ENCODE data around the gene NME4.

Gene NME4

DNA sequence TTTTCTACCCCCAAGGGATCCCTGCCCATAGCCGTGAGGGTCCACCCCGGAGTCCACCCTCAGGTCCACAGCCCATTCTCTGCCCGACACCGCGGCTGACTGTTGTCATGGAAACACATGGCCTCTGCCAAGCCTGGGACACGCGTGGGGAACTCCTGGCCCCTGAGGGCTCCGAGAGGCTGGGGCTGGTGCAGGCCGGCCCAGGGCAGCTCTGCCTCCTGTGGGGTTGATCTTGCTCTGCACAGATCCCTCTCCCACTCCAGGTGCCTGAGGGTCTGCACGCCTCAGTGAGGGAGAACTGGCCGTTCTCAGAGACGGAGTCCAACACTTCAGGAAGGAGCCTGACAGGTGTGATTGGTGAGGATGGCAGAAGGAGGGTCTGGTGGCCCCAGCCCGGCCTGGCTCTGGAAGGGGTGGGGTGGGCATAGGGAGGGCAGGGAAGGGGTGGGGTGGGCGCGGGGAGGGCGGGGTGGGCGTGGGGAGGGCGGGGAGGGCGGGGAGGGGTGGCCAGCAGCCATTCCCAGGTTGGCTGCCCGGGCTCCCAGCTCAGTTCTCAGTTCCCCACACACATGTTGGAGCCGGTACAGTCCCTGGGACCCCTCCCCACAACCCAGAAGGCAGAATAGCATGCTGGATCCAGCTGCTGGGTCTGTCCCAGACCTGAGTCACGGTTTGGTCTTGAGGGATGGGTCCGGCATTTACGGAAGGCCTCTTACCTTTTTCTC, 33.1 kb upstream of the NME4 start:
- no peaks in the 10 kb centered on the region for H3K27me3 ChIP-seq (ENCODE audit: insufficient read depth, poor library complexity, severe bottlenecking)
- no peak overlapping the region for H3K4me3 ChIP-seq (replicated peaks; ENCODE audit: insufficient read depth, low read length)
- no peak for DNase-seq (ENCODE audit: low read depth in 1 of 2, low spot score in 1 of 2)
- TF ChIP-seq SPI1 (IDR thresholded peaks at IDR 0.05; ENCODE audit: borderline replicate concordance, low read depth) (no peak), POLR2AphosphoS5 (IDR thresholded peaks at IDR 0.05; ENCODE audit: low read depth) (no peak), GABPA (IDR thresholded peaks at IDR 0.05; ENCODE audit: low read depth) (no peak)
- TF ChIP-seq, protein P1, sequence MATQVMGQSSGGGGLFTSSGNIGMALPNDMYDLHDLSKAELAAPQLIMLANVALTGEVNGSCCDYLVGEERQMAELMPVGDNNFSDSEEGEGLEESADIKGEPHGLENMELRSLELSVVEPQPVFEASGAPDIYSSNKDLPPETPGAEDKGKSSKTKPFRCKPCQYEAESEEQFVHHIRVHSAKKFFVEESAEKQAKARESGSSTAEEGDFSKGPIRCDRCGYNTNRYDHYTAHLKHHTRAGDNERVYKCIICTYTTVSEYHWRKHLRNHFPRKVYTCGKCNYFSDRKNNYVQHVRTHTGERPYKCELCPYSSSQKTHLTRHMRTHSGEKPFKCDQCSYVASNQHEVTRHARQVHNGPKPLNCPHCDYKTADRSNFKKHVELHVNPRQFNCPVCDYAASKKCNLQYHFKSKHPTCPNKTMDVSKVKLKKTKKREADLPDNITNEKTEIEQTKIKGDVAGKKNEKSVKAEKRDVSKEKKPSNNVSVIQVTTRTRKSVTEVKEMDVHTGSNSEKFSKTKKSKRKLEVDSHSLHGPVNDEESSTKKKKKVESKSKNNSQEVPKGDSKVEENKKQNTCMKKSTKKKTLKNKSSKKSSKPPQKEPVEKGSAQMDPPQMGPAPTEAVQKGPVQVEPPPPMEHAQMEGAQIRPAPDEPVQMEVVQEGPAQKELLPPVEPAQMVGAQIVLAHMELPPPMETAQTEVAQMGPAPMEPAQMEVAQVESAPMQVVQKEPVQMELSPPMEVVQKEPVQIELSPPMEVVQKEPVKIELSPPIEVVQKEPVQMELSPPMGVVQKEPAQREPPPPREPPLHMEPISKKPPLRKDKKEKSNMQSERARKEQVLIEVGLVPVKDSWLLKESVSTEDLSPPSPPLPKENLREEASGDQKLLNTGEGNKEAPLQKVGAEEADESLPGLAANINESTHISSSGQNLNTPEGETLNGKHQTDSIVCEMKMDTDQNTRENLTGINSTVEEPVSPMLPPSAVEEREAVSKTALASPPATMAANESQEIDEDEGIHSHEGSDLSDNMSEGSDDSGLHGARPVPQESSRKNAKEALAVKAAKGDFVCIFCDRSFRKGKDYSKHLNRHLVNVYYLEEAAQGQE (IDR thresholded peaks at IDR 0.05; ENCODE audit: insufficient replicate concordance, low read depth): no peak
- TF ChIP-seq, protein P2, sequence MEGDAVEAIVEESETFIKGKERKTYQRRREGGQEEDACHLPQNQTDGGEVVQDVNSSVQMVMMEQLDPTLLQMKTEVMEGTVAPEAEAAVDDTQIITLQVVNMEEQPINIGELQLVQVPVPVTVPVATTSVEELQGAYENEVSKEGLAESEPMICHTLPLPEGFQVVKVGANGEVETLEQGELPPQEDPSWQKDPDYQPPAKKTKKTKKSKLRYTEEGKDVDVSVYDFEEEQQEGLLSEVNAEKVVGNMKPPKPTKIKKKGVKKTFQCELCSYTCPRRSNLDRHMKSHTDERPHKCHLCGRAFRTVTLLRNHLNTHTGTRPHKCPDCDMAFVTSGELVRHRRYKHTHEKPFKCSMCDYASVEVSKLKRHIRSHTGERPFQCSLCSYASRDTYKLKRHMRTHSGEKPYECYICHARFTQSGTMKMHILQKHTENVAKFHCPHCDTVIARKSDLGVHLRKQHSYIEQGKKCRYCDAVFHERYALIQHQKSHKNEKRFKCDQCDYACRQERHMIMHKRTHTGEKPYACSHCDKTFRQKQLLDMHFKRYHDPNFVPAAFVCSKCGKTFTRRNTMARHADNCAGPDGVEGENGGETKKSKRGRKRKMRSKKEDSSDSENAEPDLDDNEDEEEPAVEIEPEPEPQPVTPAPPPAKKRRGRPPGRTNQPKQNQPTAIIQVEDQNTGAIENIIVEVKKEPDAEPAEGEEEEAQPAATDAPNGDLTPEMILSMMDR (IDR thresholded peaks at IDR 0.05; ENCODE audit: insufficient read depth, low read length): no peak
- no peak overlapping the region for H3K27ac ChIP-seq (replicated peaks)

DNA sequence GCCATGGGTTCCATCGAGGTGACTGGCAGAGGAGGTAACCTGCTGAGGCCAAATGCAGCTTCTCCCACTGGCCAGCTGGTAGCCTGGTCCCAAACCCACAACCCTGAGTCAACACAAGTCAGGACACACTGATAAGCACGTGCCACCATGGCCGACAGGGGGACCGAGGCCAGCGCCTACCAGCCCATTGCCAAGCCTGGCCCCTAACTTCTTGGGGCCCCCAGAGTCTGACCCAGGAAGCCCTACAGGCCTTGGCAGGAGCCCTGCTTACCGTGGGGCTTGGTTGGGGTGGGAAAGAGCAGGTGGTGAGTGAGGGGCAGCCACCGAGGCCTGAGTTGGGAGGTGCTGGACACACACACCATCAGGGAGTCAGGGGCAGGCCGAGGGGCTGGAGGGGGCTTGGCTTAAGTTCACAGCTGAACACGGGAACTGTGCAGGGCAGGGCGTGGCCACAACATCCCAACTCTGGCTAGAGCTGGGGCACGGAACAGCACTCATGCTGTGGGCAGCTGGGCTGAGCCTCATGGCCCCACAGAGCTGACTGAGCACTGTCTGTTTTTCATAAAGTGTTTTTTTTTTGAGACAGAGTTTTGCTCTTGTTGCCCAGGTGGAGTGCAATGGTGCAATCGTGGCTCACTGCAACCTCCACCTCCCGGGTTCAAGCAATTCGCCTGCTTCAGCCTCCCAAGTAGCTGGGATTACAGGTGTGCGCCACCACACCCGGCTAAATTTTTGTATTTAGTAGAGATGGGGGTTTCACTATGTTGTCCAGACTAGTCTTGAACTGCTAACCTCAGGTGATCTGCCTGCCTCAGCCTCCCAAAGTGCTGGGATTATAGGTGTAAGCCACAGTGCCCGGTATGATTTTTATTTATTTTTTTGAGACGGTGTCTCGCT, 32.2 kb upstream of the NME4 start:
- no peak for DNase-seq (ENCODE audit: low read depth in 1 of 2, low spot score in 1 of 2)
- TF ChIP-seq GABPA (IDR thresholded peaks at IDR 0.05; ENCODE audit: low read depth) (no peak), SPI1 (IDR thresholded peaks at IDR 0.05; ENCODE audit: borderline replicate concordance, low read depth) (no peak), POLR2AphosphoS5 (IDR thresholded peaks at IDR 0.05; ENCODE audit: low read depth) (no peak)
- TF ChIP-seq, protein P1 (IDR thresholded peaks at IDR 0.05; ENCODE audit: insufficient replicate concordance, low read depth): no peak
- no peak overlapping the region for H3K27ac ChIP-seq (replicated peaks)
- H3K4me3 ChIP-seq (replicated peaks; ENCODE audit: insufficient read depth, low read length): no peak overlapping the region
- H3K27me3 ChIP-seq (ENCODE audit: insufficient read depth, poor library complexity, severe bottlenecking): no peaks in the 10 kb centered on the region

DNA sequence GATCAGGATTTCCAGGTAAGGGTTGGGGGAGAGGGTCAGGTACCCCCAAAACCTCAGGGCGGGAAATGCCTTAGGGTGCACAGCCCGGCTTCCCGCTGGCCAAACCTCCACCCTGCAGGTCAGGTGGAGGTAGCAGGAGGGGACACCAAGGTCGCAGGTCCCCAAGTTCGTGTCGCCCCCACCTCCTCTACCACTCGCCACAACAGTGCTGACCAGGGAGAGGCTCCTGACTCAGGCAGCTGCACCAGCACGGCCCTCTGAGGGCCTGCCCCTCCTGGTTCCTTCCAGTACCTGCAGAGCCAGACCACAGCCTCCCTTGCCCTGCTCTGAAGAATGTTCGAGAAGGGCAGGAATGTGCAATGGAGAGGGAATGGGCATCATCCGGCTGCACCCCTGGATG, 30.5 kb upstream of the NME4 start:
- H3K27me3 ChIP-seq (ENCODE audit: insufficient read depth, poor library complexity, severe bottlenecking): no peaks in the 10 kb centered on the region
- no peak overlapping the region for H3K27ac ChIP-seq (replicated peaks)
- TF ChIP-seq GABPA (IDR thresholded peaks at IDR 0.05; ENCODE audit: low read depth): no peak
- TF ChIP-seq, protein P2 (IDR thresholded peaks at IDR 0.05; ENCODE audit: insufficient read depth, low read length): no peak
- TF ChIP-seq, protein P1 (IDR thresholded peaks at IDR 0.05; ENCODE audit: insufficient replicate concordance, low read depth): no peak
- TF ChIP-seq POLR2AphosphoS5 (IDR thresholded peaks at IDR 0.05; ENCODE audit: low read depth): no peak
- no peak overlapping the region for H3K4me3 ChIP-seq (replicated peaks; ENCODE audit: insufficient read depth, low read length)
- DNase-seq (ENCODE audit: low read depth in 1 of 2, low spot score in 1 of 2): no peak

All from HL-60 (cell line).